ENCODE measurements around the gene TULP1.
"Not testable (repeated sequence)": the region's sequence is repeated elsewhere in the genome, so short reads cannot be mapped to it uniquely, and the experiment has no call there.

The TULP1 gene

GRCh38 chr6:35544769-35545361, 32.2 kb upstream of the TULP1 start:
- Histone ChIP-seq H3K27ac (ENCODE audit: low read depth in 2 of 2, low read length in 2 of 2) (no peak overlapping the region), H3K36me3 (ENCODE audit: control insufficient read depth in 2 of 2, insufficient read depth in 2 of 2, low read length in 2 of 2) (no peaks in the 10 kb centered on the region), H3K4me1 (ENCODE audit: control insufficient read depth in 2 of 2, insufficient read depth in 2 of 2, low read length in 2 of 2) (no peaks in the 10 kb centered on the region), H3K9me3 (ENCODE audit: control insufficient read depth in 2 of 2, low read length in 2 of 2) (no peaks in the 10 kb centered on the region), H3K27me3 (ENCODE audit: control insufficient read depth in 2 of 2, insufficient read depth in 2 of 2, low read length in 2 of 2) (peaks cover 0 to 5% of the 10 kb centered on the region in 2 donors), H3K4me3 (ENCODE audit: low read length in 2 of 2) (no peak overlapping the region), H3K9ac (ENCODE audit: low read depth in 1 of 2, low read length in 2 of 2) (no peak overlapping the region)

GRCh38 chr6:35543459-35544193, 30.9 kb upstream of the TULP1 start:
- H3K27ac ChIP-seq (ENCODE audit: low read depth in 2 of 2, low read length in 2 of 2), result no peak overlapping the region
- no peak overlapping the region for H3K4me3 ChIP-seq (ENCODE audit: low read length in 2 of 2)
- H3K27me3 ChIP-seq (ENCODE audit: control insufficient read depth in 2 of 2, insufficient read depth in 2 of 2, low read length in 2 of 2), result peaks cover 0 to 5% of the 10 kb centered on the region in 2 donors
- no peaks in the 10 kb centered on the region for H3K4me1 ChIP-seq (ENCODE audit: control insufficient read depth in 2 of 2, insufficient read depth in 2 of 2, low read length in 2 of 2)
- H3K9me3 ChIP-seq (ENCODE audit: control insufficient read depth in 2 of 2, low read length in 2 of 2), result no peaks in the 10 kb centered on the region
- H3K36me3 ChIP-seq (ENCODE audit: control insufficient read depth in 2 of 2, insufficient read depth in 2 of 2, low read length in 2 of 2), result no peaks in the 10 kb centered on the region
- H3K9ac ChIP-seq (ENCODE audit: low read depth in 1 of 2, low read length in 2 of 2), result no peak overlapping the region

- Histone ChIP-seq H3K9me3 (ENCODE audit: control insufficient read depth in 2 of 2, low read length in 2 of 2) (no peaks in the 10 kb centered on the region), H3K9ac (ENCODE audit: low read depth in 1 of 2, low read length in 2 of 2) (no peak overlapping the region), H3K4me1 (ENCODE audit: control insufficient read depth in 2 of 2, insufficient read depth in 2 of 2, low read length in 2 of 2) (no peaks in the 10 kb centered on the region), H3K27ac (ENCODE audit: low read depth in 2 of 2, low read length in 2 of 2) (no peak overlapping the region), H3K4me3 (ENCODE audit: low read length in 2 of 2) (no peak overlapping the region), H3K36me3 (ENCODE audit: control insufficient read depth in 2 of 2, insufficient read depth in 2 of 2, low read length in 2 of 2) (no peaks in the 10 kb centered on the region), H3K27me3 (ENCODE audit: control insufficient read depth in 2 of 2, insufficient read depth in 2 of 2, low read length in 2 of 2) (no peaks in the 10 kb centered on the region)
These were observed 29.1 kb upstream of the TULP1 start for GRCh38 chr6:35541836-35542235.

GRCh38 chr6:35539223-35539622, 26.5 kb upstream of the TULP1 start:
- Histone ChIP-seq H3K4me1 (ENCODE audit: control insufficient read depth in 2 of 2, insufficient read depth in 2 of 2, low read length in 2 of 2) (no peaks in the 10 kb centered on the region), H3K9me3 (ENCODE audit: control insufficient read depth in 2 of 2, low read length in 2 of 2) (no peaks in the 10 kb centered on the region), H3K27me3 (ENCODE audit: control insufficient read depth in 2 of 2, insufficient read depth in 2 of 2, low read length in 2 of 2) (peaks cover 0 to under 1% of the 10 kb centered on the region in 2 donors), H3K36me3 (ENCODE audit: control insufficient read depth in 2 of 2, insufficient read depth in 2 of 2, low read length in 2 of 2) (no peaks in the 10 kb centered on the region), H3K9ac (ENCODE audit: low read depth in 1 of 2, low read length in 2 of 2) (no peak overlapping the region), H3K4me3 (ENCODE audit: low read length in 2 of 2) (no peak overlapping the region), H3K27ac (ENCODE audit: low read depth in 2 of 2, low read length in 2 of 2) (no peak overlapping the region)

GRCh38 chr6:35535847-35536246, 23.2 kb upstream of the TULP1 start:
- not testable (repeated sequence) for H3K4me1 ChIP-seq (ENCODE audit: control insufficient read depth in 2 of 2, insufficient read depth in 2 of 2, low read length in 2 of 2); H3K4me3 ChIP-seq (ENCODE audit: low read length in 2 of 2); H3K27ac ChIP-seq (ENCODE audit: low read depth in 2 of 2, low read length in 2 of 2); H3K27me3 ChIP-seq (ENCODE audit: control insufficient read depth in 2 of 2, insufficient read depth in 2 of 2, low read length in 2 of 2); H3K36me3 ChIP-seq (ENCODE audit: control insufficient read depth in 2 of 2, insufficient read depth in 2 of 2, low read length in 2 of 2); H3K9ac ChIP-seq (ENCODE audit: low read depth in 1 of 2, low read length in 2 of 2); H3K9me3 ChIP-seq (ENCODE audit: control insufficient read depth in 2 of 2, low read length in 2 of 2)

GRCh38 chr6:35534407-35535170, 21.9 kb upstream of the TULP1 start:
- Histone ChIP-seq H3K27me3 (ENCODE audit: control insufficient read depth in 2 of 2, insufficient read depth in 2 of 2, low read length in 2 of 2) (peaks cover 0 to 2% of the 10 kb centered on the region in 2 donors), H3K9me3 (ENCODE audit: control insufficient read depth in 2 of 2, low read length in 2 of 2) (no peaks in the 10 kb centered on the region), H3K4me1 (ENCODE audit: control insufficient read depth in 2 of 2, insufficient read depth in 2 of 2, low read length in 2 of 2) (no peaks in the 10 kb centered on the region), H3K36me3 (ENCODE audit: control insufficient read depth in 2 of 2, insufficient read depth in 2 of 2, low read length in 2 of 2) (no peaks in the 10 kb centered on the region), H3K9ac (ENCODE audit: low read depth in 1 of 2, low read length in 2 of 2) (no peak overlapping the region), H3K4me3 (ENCODE audit: low read length in 2 of 2) (no peak overlapping the region), H3K27ac (ENCODE audit: low read depth in 2 of 2, low read length in 2 of 2) (no peak overlapping the region)

- H3K4me3 ChIP-seq (ENCODE audit: low read length in 2 of 2), result no peak overlapping the region
- H3K9ac ChIP-seq (ENCODE audit: low read depth in 1 of 2, low read length in 2 of 2), result no peak overlapping the region
- H3K4me1 ChIP-seq (ENCODE audit: control insufficient read depth in 2 of 2, insufficient read depth in 2 of 2, low read length in 2 of 2), result no peaks in the 10 kb centered on the region
- H3K27me3 ChIP-seq (ENCODE audit: control insufficient read depth in 2 of 2, insufficient read depth in 2 of 2, low read length in 2 of 2), result peaks cover 0 to 2% of the 10 kb centered on the region in 2 donors
- H3K9me3 ChIP-seq (ENCODE audit: control insufficient read depth in 2 of 2, low read length in 2 of 2), result no peaks in the 10 kb centered on the region
- no peaks in the 10 kb centered on the region for H3K36me3 ChIP-seq (ENCODE audit: control insufficient read depth in 2 of 2, insufficient read depth in 2 of 2, low read length in 2 of 2)
- H3K27ac ChIP-seq (ENCODE audit: low read depth in 2 of 2, low read length in 2 of 2), result no peak overlapping the region
These were observed 21.3 kb upstream of the TULP1 start for GRCh38 chr6:35533981-35534380.

GRCh38 chr6:35532126-35532525, 19.4 kb upstream of the TULP1 start:
- Histone ChIP-seq H3K9me3 (ENCODE audit: control insufficient read depth in 2 of 2, low read length in 2 of 2) (no peaks in the 10 kb centered on the region), H3K4me1 (ENCODE audit: control insufficient read depth in 2 of 2, insufficient read depth in 2 of 2, low read length in 2 of 2) (no peaks in the 10 kb centered on the region), H3K27me3 (ENCODE audit: control insufficient read depth in 2 of 2, insufficient read depth in 2 of 2, low read length in 2 of 2) (peaks cover 0 to 2% of the 10 kb centered on the region in 2 donors), H3K9ac (ENCODE audit: low read depth in 1 of 2, low read length in 2 of 2) (no peak overlapping the region), H3K36me3 (ENCODE audit: control insufficient read depth in 2 of 2, insufficient read depth in 2 of 2, low read length in 2 of 2) (no peaks in the 10 kb centered on the region), H3K4me3 (ENCODE audit: low read length in 2 of 2) (no peak overlapping the region), H3K27ac (ENCODE audit: low read depth in 2 of 2, low read length in 2 of 2) (no peak overlapping the region)

GRCh38 chr6:35524380-35525020, 11.8 kb upstream of the TULP1 start:
- Histone ChIP-seq H3K27me3 (ENCODE audit: control insufficient read depth in 2 of 2, insufficient read depth in 2 of 2, low read length in 2 of 2) (no peaks in the 10 kb centered on the region), H3K9ac (ENCODE audit: low read depth in 1 of 2, low read length in 2 of 2) (no peak overlapping the region), H3K36me3 (ENCODE audit: control insufficient read depth in 2 of 2, insufficient read depth in 2 of 2, low read length in 2 of 2) (no peaks in the 10 kb centered on the region), H3K27ac (ENCODE audit: low read depth in 2 of 2, low read length in 2 of 2) (no peak overlapping the region), H3K4me3 (ENCODE audit: low read length in 2 of 2) (no peak overlapping the region), H3K4me1 (ENCODE audit: control insufficient read depth in 2 of 2, insufficient read depth in 2 of 2, low read length in 2 of 2) (peaks cover 0 to 3% of the 10 kb centered on the region in 2 donors), H3K9me3 (ENCODE audit: control insufficient read depth in 2 of 2, low read length in 2 of 2) (no peaks in the 10 kb centered on the region)
